ENCODE results near the gene GBE1.
A peak's percentile ranks its signal among the peaks of the same experiment; 100 is the strongest.

The GBE1 gene

DNA sequence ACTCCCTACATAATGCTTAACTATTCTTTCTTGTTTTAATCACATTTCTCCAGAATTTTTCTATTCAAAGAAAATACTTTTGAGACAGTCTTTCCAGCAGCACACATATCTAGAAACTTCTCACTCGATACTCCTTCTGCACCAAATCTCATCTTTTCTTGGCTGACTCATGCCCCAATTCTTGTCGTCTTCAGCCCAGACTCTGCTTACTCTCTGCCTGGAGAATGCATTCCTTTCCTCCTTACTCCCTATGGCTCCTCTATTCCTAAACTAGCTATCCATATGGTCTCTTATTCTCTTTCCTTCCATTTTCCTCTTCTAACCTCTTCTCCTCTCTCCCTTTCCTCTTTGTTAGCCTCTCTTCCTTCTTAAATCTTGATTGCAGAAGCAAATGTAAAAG lies 158.7 kb downstream of the GBE1 start:
- no peak for DNase-seq

DNA sequence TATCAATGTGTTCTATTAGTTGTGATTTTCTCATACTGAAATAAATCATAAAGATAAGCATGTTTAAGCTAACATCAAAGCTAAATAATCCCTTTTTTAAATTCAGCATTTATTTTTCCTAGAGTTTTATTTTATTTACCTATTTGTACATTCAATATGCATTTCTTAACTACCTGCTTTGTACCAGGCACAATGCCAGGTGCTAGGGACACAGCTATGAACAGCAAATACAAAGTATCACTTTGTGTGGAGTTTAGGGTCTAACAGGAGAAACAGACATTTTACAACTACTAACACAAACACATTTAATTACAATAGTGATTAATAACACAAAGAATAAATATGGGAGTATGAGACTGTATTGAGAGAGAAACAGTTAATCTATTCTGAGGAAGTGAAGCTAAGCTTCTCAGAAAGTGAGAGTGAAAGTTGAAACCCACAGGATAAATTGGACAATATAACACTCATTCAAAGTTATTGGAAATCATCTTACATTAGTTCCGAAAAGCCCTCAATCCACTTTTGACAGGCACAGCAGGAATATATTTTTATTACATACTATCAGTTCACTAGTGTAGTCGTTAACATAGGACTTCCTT lies 159.6 kb downstream of the GBE1 start:
- no peak for DNase-seq

DNA sequence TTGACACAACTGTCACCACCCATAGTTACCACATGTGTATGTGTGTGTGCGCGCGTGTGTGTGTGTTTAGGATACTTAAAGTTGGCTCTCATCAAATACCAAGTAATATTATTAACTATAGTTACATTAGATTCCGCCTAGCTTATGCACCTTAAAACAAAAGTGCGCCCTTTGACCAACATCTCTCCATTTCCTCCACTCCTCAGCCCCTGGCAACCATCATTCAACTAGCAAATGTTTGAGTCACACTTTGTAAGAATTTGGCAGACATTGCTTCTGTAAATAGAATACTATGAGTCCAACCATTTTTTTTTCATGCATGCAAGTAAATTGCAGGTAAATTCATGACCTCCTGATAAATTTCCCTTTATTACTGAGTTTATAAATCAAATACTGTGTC lies 169.3 kb downstream of the GBE1 start:
- DNase-seq: no peak

DNA sequence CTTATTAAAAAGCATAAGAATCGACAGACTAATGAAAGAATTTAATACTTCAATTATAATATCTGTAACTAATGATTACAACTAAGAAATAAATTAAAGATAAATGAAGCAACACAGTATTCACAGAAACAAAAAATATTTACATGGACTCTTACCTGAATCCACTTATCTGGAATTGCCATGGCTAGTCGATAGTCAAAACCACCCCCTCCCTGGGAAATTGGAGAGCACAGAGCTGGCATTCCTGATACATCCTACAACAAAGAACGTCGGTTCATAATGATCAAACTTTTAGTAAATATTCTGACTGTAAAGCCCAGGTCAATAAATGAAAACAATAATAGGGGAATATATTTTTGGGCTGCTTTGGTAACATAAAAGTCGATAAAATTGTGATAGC lies 175.5 kb downstream of the GBE1 start:
- DNase-seq: no peak

DNA sequence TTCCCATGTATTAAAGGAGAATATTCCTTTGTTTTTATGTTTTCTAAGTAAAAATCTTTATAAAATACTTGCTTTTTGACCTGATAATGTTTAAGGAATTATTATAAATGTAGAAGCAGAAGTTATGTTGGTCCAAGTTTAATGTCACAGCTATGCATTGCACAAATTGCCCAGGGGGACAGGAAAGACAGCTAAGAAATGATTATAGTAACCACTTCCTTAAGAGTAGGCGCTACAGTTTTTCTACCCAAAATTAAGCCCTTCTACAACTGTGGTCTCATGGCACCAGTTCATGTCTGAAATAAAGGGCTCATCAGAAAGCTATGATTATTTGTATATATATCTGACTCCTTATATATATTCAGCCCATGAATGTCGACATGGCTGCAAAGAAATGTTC lies 176.4 kb downstream of the GBE1 start:
- DNase-seq: no peak

DNA sequence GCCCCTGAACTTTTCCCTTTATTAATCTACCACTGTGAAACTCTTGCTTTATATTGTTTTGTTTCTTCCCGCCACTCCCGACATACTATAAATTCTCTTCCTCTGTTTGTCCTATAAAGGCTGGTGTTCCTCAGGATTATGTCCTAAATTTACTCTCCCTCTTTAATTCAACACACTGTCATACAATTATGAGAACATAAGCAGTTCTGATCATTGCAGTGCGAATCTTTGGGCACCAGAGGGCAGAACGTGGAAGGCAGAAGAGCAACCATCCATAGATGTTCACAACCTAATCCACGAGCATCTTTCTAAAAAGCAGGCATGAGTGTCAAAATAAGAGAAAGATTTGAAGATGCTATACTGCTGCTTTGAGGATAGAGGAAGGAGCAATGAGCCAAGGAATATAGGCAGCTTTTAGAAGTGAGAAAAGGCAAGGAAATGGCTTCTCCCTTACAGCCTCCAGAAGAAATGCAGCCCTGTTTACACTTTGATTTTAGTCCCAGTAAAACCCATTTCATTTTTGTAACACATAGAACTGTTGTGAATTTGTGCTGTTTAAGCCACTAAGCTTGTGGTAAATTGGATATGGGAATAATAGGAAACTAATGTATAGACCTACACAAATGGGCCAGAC lies 179.4 kb downstream of the GBE1 start:
- DNase-seq: no peak

DNA sequence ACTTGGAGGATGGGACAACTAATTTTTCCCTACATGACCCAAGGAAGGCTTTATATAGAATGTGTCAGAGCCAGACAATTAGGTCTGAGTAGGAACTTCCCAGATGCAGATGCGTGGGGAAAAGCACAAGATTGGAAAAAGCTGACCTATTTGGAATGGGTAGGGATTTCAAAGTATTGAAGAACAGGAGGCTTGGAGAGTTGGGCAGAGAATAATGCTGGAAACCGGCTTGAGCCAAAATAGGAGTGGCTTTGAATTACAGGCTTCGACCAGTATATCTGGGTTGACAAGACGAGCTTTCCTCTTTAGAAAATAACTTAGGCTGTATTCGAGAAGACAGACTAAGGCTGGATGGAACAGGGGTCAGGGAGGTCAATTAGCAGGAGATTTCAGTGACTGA lies 181.1 kb downstream of the GBE1 start:
- no peak for DNase-seq

DNA sequence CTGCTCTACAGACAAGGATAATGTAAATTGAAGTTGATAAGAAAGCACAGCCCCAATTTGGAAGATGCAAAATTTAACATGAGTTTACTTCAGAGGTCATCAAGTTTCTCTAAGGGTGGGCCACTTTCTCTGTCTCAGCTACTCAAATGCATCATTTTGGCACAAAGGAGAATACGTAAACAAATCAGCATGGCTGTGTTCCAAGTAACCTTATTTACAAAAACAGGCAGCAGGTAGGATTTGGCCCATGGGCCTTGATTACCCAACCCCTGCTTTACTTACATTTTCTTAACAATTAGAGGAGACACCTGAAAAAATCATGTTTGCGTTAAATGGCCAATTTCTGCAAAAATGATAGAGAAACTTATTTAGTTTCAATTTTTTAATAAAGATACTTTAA lies 181.7 kb downstream of the GBE1 start:
- no peak for DNase-seq

DNA sequence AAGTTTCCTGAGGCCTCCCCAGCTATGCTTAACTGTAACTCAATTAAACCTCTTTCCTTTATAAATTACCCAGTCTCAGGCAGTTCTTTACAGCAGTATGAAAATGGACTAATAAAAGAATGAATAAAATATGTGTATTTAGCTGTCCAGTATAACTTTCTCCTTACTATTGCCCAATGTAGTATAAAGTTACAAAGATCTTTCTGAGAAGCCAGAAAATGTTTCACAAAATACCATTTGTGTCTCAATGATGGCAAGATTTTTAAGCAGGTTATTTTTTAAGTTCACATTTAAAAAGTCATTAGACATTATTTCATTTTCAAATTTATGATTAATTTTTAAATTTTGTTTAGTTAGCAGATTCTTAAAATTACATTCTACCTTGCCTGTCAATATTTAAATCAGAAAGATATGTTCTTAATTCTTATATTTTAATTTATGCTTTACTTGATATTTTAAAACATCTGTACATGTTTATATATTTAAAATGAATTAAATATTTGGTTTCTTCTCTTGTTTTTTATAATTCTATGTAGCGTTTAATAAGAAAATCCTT lies 189.2 kb downstream of the GBE1 start:
- DNase-seq: no peak

DNA sequence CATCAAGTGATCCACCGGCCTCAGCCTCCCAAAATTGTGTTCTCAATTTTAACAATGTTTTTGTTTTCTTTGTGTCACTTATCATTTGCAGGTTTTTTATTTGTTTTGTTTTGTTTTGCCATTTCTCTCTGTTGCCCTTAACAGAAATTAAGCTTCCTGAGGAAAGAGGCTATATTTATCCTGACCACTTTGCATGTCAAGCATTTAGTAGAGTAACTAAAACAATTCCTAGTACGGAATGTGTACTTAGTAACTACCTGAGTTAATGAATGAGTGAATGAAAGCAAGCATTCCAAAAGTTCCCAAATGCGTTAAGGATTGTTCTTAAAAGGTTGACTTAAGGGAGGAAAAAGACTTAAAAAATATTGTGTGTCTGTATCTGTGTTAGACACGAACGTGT lies 193.1 kb downstream of the GBE1 start:
- DNase-seq: no peak

DNA sequence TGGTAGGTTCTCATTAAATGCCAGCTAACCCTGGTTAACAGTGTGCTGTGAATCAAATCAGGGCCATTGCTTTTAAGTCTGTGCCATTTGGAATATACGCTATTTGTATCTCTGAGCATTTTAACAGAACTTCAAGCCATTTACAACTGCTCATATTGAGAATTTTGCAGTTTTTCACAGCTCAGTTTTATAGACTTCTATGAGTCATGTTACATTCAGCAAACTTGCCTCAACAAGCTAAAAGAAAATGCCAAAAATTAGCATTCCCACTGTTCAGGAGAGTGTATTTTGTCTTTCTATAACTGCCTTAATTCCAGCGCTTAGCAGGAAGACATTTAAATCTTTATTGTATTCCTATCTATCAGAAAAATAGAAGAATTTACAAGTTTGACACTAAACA lies 196.4 kb downstream of the GBE1 start:
- no peak for DNase-seq

DNA sequence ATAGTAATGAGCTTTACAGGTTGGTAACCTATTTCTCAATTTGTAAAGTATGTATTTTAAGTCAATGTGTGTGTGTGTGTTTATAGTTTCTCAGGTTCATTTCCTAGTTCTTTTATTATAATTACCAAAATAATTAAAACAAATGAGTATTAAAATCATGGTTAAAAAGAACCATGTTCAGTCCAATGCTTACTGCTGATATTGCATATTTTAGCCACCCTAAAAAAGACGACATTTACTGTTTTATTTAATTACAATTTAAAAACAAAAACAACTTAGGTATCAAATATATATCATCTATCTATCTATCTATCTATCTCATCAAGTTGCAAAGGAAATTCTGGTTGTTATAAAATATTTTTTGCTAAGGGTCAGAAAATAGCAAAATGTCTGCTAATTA lies 203.3 kb downstream of the GBE1 start:
- DNase-seq: no peak

DNA sequence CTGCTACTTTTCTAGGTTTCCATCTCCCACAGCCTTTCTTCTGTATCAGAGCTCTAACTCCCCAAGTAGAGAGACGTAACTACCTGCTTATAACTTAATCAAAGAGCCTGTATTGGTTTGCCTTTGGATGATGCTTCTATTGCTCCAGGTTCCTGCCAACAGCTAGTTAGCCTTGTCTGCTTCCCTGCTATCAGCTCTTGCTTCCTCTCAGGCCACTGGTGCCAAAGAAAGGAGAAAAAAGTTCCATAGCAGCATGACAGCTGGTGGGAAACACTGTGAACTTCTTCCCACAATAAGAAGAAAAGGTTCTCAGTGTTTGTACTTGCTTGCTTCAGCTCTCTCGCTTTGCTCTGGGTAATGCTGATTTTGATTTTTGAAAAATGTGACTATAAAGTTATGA lies 206.6 kb downstream of the GBE1 start:
- no peak for DNase-seq

DNA sequence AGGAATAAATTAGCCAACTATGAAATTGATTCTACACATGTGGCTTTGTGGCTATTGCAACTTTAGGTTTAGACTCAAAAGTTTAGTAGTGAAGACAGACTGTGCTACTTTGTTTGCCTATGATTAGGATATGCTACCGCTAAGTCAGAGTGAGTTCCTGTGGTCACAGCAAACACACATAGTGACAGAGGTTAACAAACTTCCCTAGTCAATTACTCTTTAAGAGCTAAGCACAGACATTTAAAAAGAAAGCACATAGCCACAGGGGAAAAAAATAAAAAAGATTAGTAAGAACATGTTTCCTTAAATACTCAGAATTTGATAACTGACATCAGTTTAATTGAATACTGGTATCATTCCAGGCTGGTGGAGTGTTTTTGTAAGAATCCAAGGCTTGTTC lies 207.1 kb downstream of the GBE1 start:
- no peak for DNase-seq

DNA sequence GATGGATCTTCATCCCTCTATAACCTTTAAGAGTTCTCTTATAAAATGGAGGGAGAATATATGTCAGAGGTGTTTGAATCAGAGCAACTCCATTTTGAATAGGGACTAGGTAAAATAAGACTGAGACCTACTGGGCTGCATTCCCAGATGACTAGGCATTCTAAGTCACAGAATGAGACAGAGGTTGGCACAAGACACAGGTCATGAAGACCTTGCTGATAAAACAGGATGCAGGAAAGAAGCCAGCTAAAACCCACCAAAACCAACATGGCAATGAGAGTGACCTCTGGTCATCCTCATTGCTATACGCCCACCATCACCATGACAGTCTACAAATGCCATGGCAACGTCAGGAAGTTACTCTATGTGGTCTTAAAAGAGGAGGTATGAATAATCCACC lies 211.0 kb downstream of the GBE1 start:
- peak; percentile 29 for DNase-seq

DNA sequence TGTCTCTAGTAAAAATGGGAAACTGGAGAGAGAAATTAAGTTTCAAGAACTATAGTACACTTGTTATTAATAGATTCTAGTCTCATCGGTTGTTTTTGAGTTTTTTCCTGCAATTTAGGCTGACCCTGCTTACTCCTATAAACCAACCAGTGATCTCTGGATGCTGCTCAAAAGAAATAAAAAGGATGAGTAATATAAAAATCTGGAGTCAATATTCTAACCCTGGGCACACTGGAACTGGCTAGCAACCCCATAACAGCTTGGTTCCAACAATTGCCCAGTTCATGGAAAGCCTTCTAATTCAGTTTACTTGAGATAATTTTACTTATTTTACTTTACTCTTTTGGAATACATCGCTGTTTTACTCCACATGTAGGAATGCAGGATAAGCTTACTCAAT lies 211.6 kb downstream of the GBE1 start:
- DNase-seq: no peak

DNA sequence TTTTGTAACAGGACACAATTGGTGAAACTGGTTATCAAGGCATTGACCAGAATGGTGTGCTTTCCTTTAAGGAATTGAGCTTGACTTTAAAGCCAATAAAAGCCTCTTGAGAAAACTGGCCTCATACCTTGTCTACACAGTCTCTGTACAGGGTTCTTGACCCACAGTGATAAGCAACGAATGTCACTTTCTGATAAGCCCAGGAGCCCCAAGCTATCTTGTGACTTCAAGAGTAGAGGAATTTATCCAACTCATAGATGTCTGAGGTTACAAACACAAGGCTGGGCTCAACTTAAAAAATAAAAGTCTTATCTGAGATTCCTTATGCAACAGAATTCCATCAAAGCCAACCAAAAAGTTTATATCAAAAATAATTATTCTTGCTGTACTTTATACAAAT lies 212.1 kb downstream of the GBE1 start:
- no peak for DNase-seq

DNA sequence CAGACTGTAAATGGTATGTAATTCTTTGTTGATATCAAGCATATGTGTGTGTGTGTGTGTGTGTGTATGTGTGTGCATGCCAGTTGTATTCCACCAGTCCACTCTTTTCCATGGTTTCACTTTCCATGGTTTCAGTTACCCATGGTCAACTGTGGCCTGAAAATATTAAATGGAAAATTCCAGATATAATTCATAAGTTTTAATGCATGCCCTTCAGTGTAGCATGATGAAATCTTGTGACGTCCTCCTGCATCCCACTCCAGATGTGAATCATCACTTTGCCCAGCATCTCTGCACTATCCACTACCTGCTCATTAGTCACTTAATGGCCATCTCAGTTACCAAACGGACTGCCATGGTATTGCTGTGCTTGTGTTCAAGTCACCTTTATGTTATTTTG lies 215.9 kb downstream of the GBE1 start:
- no peak for DNase-seq

DNA sequence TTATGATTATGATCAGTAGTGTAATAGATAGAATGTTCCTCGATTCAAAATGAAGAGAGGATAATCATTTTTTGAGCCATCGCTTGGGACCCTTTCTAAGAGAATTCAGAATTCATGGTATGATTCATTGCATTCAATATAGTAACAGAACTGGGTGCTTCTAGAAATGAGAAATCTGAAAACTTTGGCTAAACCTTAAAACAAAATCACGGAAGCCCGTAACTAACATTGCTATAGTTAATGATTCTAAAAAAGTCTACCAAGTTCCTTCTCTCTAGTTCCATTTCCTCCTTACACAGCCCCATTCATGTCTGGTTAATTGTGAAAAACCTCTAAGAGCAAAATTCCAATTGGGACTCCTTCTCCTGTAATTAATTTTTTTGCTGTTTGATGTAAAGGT lies 217.1 kb downstream of the GBE1 start:
- no peak for DNase-seq

DNA sequence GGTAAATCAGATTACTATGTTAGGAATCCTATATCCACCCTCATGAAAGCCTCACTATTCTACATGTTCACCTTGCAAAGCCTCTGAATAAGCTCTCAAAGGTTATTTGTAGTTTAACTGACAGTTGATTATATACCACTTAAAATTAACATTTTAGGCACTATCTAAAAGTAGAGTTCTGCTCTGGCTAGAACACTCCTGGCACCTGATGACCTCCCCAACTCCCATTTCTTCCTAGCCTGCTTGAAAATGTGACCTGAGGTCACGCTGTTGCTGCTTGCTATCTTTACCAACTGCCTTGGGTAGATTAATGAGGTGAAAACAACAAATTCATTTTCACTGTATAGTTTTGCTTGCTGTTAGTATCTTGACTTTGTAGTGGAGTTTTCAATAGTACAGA lies 220.7 kb downstream of the GBE1 start:
- no peak for DNase-seq

DNA sequence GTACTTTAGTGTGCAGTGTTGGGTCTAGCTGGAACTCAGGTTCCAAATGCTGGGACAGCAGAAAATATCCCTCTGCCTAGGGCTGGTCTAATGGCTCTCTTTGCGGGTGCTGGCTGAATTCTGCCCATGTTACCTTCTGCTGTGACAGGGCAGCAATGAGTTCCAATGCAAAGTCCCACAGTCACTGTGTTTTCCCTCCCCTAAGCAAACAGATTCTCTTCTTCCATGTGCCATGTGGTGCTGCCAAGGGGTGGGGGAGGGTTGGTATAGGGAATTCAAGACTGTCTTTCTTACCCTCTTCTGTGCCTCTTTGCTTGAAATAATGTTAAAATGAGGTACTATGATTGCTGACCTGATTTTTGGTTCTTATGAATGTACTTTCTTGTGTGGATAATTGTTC lies 229.6 kb downstream of the GBE1 start:
- DNase-seq: no peak

DNA sequence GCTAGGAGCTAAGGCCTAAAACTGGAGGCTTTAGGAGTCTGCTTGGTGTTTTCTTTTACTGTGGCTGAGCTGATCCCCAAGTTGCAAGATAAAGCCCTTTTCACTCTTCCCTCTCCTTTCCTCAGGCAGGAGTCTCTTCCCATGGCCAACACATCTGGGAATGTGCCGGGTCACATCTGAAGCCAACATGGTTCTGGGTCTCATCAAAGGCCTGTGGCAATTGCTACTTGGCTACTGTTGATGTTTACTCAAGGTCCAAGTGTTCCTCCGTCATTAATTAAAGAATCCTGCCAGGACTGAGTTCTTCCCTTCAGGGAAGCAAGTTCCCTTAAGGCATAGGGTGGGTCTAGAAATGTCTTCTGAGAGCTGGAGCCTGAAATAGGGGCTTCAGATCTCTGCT lies 230.2 kb downstream of the GBE1 start:
- DNase-seq: no peak

DNA sequence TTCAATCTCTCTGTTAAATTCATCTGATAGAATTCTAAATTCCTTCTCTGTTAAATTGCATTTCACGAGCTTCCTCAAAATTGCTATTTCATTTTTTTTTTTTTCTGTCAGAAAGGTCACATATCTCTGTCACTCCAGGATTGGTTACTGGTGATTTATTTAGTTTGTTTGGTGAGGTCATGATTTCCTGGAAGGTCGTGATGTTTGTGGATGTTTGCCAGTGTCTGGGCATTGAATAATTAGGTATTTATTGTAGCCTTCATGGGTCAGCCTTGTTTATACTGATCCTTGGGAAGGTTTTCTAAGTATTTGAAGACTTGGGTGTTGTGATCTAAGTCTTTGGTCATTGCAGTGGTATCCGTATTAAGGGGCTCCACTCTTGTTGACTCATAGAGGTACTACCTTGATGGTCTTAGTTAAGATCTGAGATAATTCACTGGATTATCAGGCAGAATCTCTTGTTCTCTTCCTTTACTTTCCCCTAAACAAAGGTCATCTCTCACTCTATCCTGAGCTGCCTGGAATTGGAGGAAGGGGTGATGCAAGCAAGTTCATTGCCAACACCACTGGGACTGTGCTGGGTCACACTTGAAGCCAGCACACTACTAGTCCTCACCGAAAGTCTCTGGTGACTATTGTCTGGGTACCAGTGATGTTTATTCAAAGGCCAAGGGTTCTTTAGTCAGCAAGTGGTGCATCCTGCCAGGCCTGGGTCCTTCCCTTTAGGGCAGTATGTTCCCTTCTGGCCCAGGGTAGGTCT lies 231.1 kb downstream of the GBE1 start:
- no peak for DNase-seq

DNA sequence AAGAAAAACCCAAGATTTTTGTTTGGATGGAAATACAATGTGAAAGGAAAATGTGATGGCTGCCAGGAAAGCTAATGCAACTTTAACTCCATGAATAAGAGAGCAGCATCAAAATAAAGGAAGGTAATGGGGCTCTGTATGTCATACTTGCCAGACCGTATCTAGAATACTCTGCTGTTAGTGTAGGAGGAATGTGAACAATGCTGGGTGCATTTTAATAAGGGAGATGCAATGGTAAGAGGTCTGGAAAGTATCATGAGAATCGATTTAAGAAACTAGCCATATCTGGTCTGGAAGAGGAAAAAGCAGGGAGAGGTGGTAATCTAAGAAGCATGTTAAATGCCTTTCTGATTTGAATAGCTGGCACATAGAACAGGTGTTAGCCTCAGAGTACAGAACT lies 239.6 kb downstream of the GBE1 start:
- no peak for DNase-seq
